ENCODE results near the gene KRTAP20-1.

DNA sequence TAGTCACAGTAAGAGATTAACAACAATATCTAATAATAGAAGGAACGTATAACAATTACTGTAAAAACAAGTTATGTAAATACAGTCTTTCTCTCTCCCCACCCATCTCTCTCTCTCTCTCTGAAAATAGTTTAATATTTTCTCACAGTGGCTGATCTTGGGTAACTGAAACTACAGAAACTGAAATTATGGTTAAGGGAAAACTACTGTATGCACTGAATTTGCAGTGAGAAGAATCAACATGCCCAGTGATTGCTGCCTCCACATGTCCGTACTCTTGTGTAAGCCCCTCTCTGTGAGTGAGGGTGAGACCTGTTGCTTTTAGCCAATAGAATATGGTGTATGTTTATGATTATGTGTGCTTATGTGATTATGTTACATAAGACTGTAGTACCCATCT lies 4.1 kb upstream of the KRTAP20-1 start:
- TF ChIP-seq, protein P1, sequence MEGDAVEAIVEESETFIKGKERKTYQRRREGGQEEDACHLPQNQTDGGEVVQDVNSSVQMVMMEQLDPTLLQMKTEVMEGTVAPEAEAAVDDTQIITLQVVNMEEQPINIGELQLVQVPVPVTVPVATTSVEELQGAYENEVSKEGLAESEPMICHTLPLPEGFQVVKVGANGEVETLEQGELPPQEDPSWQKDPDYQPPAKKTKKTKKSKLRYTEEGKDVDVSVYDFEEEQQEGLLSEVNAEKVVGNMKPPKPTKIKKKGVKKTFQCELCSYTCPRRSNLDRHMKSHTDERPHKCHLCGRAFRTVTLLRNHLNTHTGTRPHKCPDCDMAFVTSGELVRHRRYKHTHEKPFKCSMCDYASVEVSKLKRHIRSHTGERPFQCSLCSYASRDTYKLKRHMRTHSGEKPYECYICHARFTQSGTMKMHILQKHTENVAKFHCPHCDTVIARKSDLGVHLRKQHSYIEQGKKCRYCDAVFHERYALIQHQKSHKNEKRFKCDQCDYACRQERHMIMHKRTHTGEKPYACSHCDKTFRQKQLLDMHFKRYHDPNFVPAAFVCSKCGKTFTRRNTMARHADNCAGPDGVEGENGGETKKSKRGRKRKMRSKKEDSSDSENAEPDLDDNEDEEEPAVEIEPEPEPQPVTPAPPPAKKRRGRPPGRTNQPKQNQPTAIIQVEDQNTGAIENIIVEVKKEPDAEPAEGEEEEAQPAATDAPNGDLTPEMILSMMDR (IDR thresholded peaks at IDR 0.05): no peak
- TF ChIP-seq POLR2AphosphoS5 (IDR thresholded peaks at IDR 0.05; ENCODE audit: insufficient read depth in 1 of 2, low read depth in 1 of 2): no peak

All from vagina (tissue), 2 donors.